GM12873 (cell line): ENCODE measurements around the gene ATN1.

Experiments used
- CTCF ChIP-seq: IDR thresholded peaks from 2 replicates; pipeline ENCODE4 v1.5.1; 2012; ENCODE audit warnings: low read depth, mild to moderate bottlenecking, moderate library complexity, low read length, control low read depth; ENCODE audit not compliant: insufficient read depth; ENCODE audit errors: missing control alignments

The ATN1 gene

DNA sequence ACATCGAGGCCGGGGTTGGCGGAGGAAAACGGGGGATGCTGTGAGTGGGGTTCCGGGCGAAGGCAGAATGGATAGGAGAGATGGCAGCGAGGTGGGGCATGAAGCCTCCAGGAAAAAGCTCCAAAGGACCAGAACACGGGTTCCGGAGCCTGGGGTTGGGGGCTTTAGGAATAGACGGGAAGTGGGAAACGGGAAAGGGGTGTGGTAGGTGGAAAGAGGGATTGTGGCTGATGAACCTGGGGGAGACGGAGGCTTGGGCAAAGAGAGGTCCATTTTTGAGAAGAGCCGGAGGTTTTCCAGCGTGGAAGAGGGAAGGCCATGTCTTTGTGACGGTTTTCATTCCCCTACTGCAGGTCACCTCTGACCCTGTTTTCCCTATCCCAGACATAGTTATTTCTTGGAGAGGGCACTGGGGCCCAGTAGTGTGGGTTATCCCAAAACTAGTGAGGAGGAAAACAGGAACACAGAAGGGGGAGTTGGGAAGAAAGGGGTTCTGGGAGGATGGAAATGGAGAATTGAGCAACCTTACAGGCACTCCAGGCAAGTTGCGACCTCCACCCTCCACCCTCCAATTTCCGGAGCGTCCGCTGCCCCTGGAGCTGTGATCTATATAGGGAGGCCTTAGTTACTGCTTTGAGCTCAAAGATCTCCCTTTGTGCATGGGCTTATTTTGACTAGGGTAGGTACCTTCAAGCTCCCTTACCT, 1.1 kb downstream of the ATN1 start:
- TF ChIP-seq CTCF: no peak

- no peak for TF ChIP-seq CTCF
Measured at GRCh38 chr12:6929466-6930452, 2.0 kb downstream of the ATN1 start.

- no peak for TF ChIP-seq CTCF
Measured at GRCh38 chr12:6932766-6933165, 5.0 kb downstream of the ATN1 start.

GRCh38 chr12:6934110-6934509, 6.4 kb downstream of the ATN1 start:
- TF ChIP-seq CTCF: no peak

GRCh38 chr12:6935371-6936193, 7.8 kb downstream of the ATN1 start:
- no peak for TF ChIP-seq CTCF

DNA sequence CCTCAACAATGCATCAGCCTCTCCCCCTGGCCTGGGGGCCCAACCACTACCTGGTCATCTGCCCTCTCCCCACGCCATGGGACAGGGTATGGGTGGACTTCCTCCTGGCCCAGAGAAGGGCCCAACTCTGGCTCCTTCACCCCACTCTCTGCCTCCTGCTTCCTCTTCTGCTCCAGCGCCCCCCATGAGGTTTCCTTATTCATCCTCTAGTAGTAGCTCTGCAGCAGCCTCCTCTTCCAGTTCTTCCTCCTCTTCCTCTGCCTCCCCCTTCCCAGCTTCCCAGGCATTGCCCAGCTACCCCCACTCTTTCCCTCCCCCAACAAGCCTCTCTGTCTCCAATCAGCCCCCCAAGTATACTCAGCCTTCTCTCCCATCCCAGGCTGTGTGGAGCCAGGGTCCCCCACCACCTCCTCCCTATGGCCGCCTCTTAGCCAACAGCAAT, 8.5 kb downstream of the ATN1 start:
- TF ChIP-seq CTCF: no peak
